Suprapubic skin (tissue), 3 donors: ENCODE results near the gene JSRP1.

Experiments used
- CTCF ChIP-seq, 2 donors: fragments of 200-600 bp in 1 of 2; fragments of 450-650 bp in 1 of 2; sonication (generic) in 1 of 2; IDR thresholded peaks; one replicate each; pipeline ENCODE4 v1.5.1; 2016 to 2019; ENCODE audit warnings: antibody characterized with exemption in 2 of 2, mild to moderate bottlenecking in 1 of 2, moderate library complexity in 1 of 2
- POLR2A ChIP-seq, 2 donors: fragments of 450-650 bp; IDR thresholded peaks; one replicate each; pipeline ENCODE4 v1.6.1; 2017; ENCODE audit warnings: antibody characterized with exemption in 2 of 2, mild to moderate bottlenecking in 2 of 2, moderate library complexity in 2 of 2

DNA sequence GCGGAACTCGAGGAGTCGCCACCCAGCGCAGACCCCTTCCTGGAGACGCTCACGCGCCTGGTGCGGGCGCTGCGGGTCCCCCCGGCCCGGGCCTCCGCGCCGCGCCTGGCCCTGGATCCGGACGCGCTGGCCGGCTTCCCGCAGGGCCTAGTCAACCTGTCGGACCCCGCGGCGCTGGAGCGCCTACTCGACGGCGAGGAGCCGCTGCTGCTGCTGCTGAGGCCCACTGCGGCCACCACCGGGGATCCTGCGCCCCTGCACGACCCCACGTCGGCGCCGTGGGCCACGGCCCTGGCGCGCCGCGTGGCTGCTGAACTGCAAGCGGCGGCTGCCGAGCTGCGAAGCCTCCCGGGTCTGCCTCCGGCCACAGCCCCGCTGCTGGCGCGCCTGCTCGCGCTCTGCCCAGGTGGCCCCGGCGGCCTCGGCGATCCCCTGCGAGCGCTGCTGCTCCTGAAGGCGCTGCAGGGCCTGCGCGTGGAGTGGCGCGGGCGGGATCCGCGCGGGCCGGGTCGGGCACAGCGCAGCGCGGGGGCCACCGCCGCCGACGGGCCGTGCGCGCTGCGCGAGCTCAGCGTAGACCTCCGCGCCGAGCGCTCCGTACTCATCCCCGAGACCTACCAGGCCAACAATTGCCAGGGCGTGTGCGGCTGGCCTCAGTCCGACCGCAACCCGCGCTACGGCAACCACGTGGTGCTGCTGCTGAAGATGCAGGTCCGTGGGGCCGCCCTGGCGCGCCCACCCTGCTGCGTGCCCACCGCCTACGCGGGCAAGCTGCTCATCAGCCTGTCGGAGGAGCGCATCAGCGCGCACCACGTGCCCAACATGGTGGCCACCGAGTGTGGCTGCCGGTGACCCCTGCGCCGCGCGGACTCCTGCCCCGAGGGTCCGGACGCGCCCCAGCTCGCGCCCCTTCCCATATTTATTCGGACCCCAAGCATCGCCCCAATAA is 4.8 kb downstream of the JSRP1 start:
- no peak for TF ChIP-seq CTCF (IDR thresholded peaks at IDR 0.05)
- TF ChIP-seq POLR2A (IDR thresholded peaks at IDR 0.05), result no peak
